Sciatic nerve (tissue), 2 donors: ENCODE results near the gene RINT1. TPM values are rescaled to one million over a fixed set of nuclear protein-coding genes. Genes with fewer than 3 reads are reported as not detected.
"Not testable (repeated sequence)": the region's sequence is repeated elsewhere in the genome, so short reads cannot be mapped to it uniquely, and the experiment has no call there.

Experiments used
- ATAC-seq: fragments of 200-7000 bp; cut with Tn5 transposase; one replicate; pipeline ENCODE4 v1.9.1; 2020; ENCODE audit warnings: mild to moderate bottlenecking, moderate library complexity
- DNase-seq: peaks from one replicate; pipeline ENCODE4 v3.0.0-alpha.2; 2020; ENCODE audit warnings: low spot score
- intact Hi-C: fragments of 100-400 bp; cut with DNase I; formaldehyde crosslinking; loops from one replicate; pipeline ENCODE4 v1.14.2; 2022
- total RNA-seq: library from RNA; stranded (reverse); fragmentation: NEBNext Ultra II Directional; extraction: Animal tissue kit (Norgen Biotek cat#: 25700); gene quantifications from one replicate; pipeline ENCODE4 v1.2.1, GENCODE V29; 2021
- donor health status: DM: no; HTN: no; CAD: no.
- donor health status: DM: no; HTN: no; CAD: no.

The RINT1 gene
- total RNA-seq, 1 donor from 2014 or later, result 16.1 TPM

GRCh38 chr7:105589356-105590077 lies 57.5 kb downstream of the RINT1 start:
- DNase-seq (no peak), ATAC-seq (peak; percentile 91)
- intact Hi-C loops, result no loop called here

GRCh38 chr7:105590793-105591192 lies 58.8 kb downstream of the RINT1 start:
- no peak for DNase-seq
- intact Hi-C loops, result no loop called here
- ATAC-seq, result no peak

- intact Hi-C loops, result no loop called here
- DNase-seq (no peak), ATAC-seq (no peak)
Observed at GRCh38 chr7:105591522-105591921, 59.5 kb downstream of the RINT1 start.

- ATAC-seq (no peak), DNase-seq (no peak)
Observed at GRCh38 chr7:105594034-105594433, 62.0 kb downstream of the RINT1 start.

GRCh38 chr7:105596866-105597265 lies 64.9 kb downstream of the RINT1 start:
- ATAC-seq, result no peak
- DNase-seq, result no peak
- intact Hi-C loops, result no loop called here

More at GRCh38 chr7:105594034-105594433, 62.0 kb downstream of the RINT1 start:
- intact Hi-C loops, result no loop called here

- DNase-seq, intact Hi-C loops, ATAC-seq: not testable (repeated sequence)
Observed at GRCh38 chr7:105599080-105599479, 67.1 kb downstream of the RINT1 start.

- ATAC-seq (no peak), DNase-seq (no peak)
- intact Hi-C loops, result no loop called here
Observed at GRCh38 chr7:105599551-105599950, 67.5 kb downstream of the RINT1 start.

GRCh38 chr7:105600720-105601550 lies 68.9 kb downstream of the RINT1 start:
- DNase-seq (no peak), ATAC-seq (no peak)
- intact Hi-C loops, result no loop called here

GRCh38 chr7:105602325-105603305 lies 70.6 kb downstream of the RINT1 start:
- no peak for DNase-seq
- ATAC-seq, result peak; percentile 62
- intact Hi-C loops, result no loop called here

GRCh38 chr7:105610165-105610930 lies 78.3 kb downstream of the RINT1 start:
- ATAC-seq (no peak), DNase-seq (no peak)
- intact Hi-C loops, result no loop called here

- no peak for ATAC-seq
- DNase-seq, result no peak
- intact Hi-C loops, result no loop called here
Observed at GRCh38 chr7:105611856-105612775, 80.1 kb downstream of the RINT1 start.

GRCh38 chr7:105612806-105613205 lies 80.8 kb downstream of the RINT1 start:
- no peak for ATAC-seq
- intact Hi-C loops, result no loop called here

GRCh38 chr7:105613611-105614330 lies 81.8 kb downstream of the RINT1 start:
- no peak for DNase-seq
- no peak for ATAC-seq
- intact Hi-C loops, result no loop called here

More at GRCh38 chr7:105612806-105613205, 80.8 kb downstream of the RINT1 start:
- no peak for DNase-seq

GRCh38 chr7:105614341-105614840 lies 82.4 kb downstream of the RINT1 start:
- DNase-seq (no peak), ATAC-seq (no peak)
- intact Hi-C loops, result no loop called here
